HG03095 (cell line): ENCODE measurements around the gene TDRD1.
A peak's percentile ranks its signal among the peaks of the same experiment; 100 is the strongest.

ENCODE experiments used
- ATAC-seq: cut with Tn5 transposase; IDR thresholded peaks from one replicate; pipeline ENCODE4 v1.9.1; 2021; ENCODE audit warnings: moderate library complexity; ENCODE audit not compliant: unreplicated experiment

Gene TDRD1

DNA sequence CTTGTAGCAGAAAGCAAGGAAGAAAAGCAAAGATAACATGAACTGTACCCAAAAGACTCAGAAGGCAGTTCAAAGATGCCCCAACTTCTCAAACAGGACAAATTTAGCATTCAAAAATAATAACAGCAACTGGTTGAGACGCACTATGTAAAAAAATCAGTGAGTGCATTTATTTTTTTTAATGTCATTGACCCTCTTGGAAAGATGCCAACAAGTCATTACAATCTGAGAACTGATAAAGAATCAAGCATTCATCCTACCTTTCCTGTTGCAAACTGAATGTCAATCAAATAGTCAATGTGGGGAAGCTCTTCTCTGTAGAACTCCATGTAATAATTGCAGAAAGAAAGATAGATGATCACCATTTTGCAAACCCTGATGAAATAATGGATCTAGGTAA, 3.5 kb upstream of the TDRD1 start:
- no peak for ATAC-seq

DNA sequence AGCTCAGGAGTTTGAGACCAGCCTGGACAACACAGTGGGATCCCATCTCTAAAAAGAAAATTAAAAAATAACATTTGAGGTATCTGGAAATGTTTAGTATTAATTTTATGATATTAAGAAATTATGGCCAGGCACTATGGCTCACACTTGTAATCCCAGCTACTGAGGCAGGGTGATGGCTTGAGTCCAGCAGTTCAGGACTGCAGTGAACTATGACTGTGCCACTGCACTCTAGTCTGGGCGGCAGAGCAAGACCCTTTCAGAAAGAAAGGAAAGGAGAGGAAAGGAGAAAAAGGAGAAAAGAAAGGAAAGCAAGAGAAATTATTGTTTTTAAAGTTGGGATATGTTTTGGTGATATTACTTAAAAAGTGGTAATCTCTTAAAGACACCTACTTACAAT, 2.6 kb upstream of the TDRD1 start:
- no peak for ATAC-seq

DNA sequence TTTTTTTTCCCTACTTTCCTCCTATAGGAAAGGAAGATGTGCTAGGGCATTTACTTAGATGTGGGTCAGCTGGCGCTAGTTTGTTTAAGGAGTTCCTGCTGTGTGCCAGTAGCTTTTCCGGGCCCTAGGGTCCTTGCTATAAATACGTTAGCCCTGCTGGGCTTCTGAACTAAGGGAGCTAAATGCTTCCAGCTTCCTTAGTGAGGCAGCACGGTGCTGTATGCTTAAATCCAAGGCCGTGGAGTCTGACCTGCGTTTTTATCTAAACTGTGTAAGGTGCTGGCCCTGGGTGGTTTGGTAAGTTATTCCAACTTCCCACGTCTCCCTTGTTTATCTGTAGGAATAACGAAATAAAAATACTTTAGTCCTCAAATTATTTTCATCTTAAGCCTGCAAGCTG, 594 bp downstream of the TDRD1 start:
- no peak for ATAC-seq

DNA sequence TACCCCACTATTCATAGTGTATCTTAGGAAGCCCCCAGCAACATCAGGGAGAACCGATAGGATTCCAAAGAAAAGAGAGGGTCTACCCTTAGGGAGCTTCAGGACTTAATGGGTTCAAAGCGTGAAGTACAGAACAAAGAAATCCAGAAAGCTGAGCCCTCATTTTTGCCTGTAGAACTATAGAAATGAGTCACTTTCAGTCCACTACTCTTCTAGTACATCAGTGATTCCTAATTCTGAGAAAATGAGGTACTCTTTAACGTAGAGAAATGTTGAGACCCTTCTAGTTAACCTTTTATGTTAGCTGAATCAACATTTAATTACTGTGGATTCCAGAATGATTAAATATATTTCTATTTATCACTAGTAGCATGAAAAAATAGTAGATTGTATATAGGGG, 1.8 kb downstream of the TDRD1 start:
- ATAC-seq = no peak

DNA sequence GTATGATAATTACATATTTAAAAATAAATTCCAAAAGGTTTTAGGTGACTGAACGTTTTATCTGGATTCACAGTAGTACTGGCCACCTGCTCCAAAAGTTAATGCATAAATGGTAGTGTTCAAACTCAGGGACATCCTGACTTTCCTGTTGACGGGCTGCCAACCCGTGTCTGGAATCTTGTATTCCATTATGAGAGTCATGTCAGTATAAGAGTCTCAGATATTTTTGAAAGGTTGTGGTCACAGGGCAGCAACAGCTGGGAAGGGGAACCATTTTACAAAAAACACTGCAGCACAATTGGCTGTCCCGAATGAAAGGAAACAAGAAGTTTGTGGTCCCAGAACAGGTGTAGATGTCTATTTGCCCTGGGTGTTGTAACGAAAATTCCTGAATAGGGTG, 2.8 kb downstream of the TDRD1 start:
- no peak for ATAC-seq

DNA sequence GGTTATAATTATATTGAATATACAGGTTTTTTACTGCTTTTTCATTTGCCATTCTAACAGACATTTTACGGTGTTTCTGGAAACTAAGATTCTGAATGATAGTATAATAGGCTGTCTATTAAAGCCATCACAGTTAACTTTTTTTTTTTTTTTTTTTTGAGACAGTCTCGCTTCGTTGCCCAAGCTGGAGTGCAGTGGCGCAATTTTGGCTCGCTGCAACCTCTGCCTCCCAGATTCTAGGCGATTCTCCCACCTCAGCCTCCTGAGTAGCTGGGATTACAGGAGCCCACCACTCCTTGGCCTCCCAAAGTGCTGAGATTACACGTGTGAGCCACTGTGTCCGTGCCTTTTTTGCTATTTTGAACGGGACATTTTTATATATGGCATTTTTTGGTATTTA, 4.4 kb downstream of the TDRD1 start:
- no peak for ATAC-seq

DNA sequence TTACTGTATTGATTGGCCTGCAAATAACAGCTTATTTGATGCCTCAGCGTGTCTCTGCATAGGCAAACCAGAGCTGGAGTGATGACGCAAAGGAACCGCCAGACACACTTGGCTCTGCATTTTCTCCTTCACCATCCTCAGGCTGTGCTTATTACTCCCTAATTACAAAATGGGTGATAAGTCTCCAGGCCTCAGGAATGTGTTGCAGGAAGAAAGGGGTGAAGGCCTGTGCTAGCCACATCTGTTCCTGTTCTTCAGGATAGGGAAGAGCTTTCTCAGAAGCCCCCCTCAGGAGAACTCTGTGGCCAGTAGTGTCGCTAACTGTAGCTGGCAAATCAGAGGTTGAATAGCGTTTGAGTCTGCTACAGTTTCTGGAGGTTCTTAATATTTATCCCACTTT, 5.1 kb downstream of the TDRD1 start:
- ATAC-seq = no peak

DNA sequence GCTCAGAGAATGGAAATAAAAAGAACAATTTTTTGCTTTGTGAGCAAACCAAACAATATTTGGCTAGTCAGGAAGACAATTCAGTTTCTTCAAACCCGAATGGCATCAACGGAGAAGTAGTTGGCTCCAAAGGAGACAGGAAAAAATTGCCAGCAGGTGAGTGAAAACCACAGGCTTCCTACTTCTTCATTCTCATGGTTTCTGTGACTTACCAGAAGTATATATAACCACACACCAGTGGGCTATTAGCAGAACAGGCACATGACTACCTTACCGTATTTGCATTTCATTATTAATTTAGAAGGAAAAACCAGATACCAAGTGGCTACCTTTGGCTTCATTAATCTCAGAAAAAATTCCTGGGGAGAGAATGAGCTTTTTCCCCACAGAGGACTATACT, 8.8 kb downstream of the TDRD1 start:
- no peak for ATAC-seq

DNA sequence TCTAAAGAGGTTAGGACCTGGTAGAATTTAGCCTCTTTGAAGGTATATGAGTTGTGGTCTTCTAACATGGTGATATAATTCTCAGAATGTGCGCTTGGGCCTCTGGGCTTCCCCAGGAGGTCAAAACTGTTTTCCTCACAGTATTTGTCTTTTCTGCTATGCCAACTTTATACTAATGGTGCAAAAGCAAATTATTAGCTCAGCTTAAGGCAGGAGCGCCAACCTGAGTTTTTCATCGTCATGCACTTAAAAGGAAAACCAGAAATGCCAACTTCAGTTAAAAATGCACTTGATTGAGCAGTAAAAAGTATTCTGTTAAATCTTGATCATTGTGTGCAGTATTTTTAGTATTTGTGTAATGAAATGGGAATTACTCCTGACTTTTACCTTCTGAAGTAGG, 9.7 kb downstream of the TDRD1 start:
- no peak for ATAC-seq

DNA sequence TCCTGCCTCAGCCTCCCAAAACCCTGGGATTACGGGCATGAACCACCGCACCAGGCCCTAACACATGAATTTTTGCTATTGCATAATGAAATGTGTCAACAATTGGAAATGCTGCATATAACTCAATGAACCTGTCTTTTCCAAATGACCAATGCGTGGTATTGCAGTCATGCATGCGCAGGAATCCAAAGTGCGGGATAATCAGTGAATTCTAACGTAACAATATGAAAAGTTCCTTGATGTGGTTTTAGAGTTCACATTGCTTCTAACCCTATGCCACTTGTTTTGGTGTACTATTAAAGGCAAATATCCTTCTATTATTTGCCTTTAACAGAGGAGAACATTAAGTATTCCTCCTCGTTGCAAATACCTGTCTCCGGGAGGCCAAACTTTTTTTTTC, 10.5 kb downstream of the TDRD1 start:
- ATAC-seq = no peak

DNA sequence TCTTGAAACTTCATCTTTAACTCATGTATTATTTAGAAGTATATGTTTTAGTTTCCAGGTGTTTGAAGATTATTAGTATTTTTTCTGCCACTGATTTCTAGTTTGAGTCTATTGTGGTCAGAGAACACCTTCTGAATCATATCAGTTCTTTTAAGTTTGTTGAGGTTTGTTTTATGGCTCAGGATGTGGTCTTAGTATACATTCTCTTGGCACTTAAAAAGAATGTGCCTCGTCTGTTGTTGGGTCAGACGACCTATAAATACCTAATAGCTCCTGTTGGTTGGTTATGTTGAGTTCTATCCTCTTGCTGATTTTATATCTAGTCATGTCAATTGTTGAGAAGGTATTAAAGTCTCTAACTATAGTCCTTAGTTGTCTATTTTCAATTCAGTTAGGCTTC, 15.9 kb downstream of the TDRD1 start:
- peak; percentile 96 for ATAC-seq

DNA sequence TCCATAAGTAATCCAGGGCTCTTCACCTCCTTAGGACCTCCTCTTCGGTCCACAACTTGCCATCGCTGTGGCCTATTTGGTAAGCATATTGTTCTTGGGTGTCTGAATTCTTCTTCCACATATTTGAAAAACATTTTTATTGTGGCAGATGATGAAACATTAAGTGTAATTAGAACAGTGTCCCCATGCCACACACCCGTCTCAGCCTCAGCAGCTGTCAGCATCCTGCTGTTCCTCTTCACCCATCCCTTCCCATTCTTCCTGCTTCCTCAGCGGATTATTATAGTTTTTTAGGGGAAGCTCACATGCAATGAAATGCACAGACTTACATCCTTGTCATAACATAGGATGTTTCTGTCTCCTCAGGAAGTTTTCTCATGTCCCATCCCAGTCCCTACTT, 20.1 kb downstream of the TDRD1 start:
- no peak for ATAC-seq

DNA sequence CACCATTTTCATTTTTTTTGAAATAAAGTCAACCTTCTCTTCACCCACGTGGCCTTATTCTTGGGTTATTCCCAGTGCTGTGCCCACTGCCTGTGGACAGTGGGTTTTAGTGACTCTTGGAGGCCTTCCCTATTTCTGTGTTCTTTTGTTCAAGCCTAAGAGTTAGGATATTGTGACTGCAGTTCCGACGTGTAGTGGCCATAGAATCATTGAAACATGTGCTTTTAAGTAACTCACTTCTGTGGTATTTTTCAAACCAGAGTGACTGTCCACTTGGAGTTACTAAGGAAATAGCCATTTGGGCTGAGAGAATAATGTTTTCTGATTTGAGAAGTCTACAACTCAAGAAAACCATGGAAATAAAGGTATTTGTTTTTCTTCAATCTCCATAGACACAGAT, 23.7 kb downstream of the TDRD1 start:
- no peak for ATAC-seq

DNA sequence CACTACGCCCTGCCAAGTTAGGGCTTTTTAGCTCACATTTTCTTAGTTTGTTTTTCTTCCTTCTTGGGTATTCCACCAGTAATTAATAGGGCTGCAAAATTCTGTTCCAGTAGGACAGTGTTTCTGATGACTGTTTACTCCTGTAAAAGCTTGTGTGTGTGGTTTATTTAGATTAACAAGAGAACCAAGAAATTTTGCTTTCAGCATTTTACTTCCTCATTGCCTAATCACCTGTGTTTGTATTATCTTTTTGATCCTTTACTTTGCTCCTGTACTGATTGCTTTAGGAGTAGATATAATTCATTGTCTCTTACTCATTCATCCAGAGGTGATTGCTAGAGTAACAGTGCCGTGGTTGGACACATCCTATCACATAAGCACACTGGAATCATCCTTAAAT, 27.7 kb downstream of the TDRD1 start:
- no peak for ATAC-seq

DNA sequence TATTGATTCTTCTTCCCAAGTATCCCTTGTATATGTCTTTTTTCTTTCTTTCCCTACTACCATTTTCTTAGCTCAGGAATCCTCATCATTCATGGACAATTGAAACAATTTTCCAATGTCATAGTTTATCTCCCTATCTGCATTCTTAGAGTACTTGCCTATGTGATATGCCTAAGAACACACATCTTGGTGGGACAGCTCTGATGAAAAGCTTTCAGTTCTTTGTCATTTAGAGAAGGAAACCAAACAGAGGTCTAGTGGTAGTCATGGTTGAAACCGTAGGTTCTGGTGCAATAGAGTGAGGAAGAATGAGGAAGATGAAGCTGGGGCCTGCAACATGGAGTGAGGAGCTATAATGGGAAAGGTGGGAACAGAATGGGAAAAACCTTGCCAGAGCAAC, 28.2 kb downstream of the TDRD1 start:
- no peak for ATAC-seq

DNA sequence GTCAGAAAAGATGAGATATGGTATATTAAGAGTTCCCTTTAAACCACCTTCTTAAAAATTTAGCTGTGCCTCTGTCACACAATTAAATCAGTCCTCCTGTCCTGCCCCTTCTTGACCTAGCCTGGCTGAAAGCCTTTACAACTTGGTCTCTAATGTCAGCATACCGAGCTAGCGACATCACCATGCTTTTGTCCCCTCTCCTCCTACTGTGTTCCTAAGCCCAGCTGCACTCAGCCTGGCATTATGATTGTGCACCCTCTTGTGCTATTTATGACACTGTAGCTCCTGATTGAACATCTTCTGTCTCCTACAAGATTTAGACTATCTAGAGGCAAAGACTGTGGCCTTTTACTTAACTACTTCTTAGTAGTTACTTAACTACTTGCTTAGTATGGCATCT, 29.2 kb downstream of the TDRD1 start:
- ATAC-seq = no peak

DNA sequence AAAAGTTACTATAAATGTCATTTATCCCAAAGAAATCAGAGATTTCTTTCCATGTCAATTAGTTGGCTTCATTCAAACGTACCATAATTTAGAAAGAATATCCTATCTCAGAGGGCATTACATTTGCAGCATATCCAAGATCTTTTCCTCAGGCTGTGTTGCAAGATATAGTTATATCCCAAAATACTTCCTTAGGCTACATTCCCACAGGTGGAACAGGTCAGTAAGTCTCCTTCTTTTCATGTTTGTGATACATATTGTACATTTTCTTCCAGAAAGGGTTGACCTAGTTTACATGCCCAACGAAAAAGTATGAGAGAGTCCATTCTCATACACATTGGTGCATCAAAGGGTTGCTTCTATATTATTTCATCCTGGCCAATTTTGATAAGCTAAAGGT, 33.0 kb downstream of the TDRD1 start:
- ATAC-seq = no peak

DNA sequence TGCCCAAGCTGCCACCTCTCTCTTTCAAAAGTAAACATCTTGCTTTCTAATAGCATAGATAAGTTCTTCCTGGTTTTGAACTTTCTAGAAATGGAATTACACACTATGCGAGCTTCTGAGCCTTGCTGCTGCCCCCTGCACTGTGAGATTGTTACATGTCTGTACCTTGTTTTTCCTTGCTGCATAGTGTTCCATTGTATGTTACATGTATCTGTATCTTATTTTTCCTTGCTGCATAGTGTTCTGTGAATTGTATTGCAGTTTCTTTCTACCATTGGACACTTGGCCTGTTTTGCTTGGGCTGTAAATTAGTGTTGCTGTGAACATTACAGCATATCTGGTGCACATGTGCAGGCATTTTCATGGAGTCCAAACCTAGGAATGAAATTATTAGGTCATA, 35.9 kb downstream of the TDRD1 start:
- no peak for ATAC-seq

DNA sequence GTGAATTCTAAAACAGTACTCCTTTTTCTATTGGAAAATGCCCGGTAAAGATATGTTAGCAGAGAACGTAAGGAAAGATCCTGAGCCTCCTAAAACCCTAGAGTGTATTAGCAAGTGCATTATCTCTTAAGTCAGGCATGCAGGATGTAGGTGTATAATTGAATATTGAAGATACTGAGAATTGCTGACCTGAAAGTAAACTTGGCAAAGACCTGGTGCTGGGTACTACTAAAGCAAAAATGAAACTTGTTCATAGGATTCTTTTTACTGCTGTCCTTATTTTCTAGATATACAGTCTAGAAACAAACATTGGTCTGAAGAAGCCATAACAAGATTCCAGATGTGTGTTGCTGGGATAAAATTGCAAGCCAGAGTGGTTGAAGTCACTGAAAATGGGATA, 41.1 kb downstream of the TDRD1 start:
- no peak for ATAC-seq

DNA sequence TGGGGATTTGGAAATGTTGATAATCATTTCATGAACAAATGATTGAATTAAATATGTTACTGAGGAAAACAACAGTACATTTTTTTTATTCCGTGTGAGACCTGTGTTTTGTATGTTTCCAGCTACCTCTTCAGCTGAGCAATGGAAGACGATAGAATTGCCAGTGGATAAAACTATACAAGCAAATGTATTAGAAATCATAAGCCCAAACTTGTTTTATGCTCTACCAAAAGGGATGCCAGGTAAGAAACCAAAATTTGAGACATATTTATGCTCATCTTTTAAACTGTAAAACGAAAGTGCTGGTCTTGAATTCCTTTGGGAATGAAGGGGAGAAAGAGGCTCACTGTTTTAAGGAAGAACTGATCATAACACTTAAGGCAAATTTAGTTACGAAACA, 42.1 kb downstream of the TDRD1 start:
- no peak for ATAC-seq

DNA sequence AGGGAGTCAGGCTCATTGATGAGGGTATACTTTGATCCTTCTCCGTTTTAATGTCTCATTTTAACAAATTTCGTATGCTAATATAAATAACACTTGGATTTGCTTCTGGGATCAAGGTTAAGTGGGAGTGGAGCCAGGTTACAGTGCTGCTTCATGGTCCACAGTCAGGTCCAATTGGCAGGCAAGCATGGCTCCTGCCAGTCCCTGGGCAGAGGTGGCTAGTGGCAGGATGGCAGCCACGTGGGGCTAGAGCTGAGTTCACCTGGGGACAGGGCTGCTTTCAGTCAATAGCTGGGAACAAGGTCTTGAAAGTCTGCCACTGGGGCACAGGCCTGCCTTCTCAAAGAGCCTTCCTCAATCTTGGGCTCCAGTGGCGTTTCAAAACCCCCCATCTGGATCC, 43.9 kb downstream of the TDRD1 start:
- no peak for ATAC-seq

DNA sequence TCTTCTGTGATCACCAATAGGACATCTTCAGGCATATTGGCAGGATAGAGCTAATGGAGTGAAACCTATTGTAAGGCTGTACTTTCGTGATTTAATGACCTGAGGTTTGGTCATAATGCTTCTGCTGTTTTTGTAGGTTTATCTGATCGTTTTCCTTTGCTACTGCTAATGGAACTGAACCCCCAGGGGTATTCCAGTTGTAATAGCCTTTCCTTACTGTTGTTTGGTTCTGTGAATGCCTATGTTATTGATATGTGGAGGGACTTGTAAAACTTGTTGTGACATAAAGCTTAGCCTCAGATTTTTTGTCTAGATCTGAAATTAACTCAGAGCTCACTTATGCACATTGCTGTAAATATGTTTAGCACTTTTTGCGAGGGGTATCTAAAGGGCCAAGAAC, 49.0 kb downstream of the TDRD1 start:
- ATAC-seq = no peak

DNA sequence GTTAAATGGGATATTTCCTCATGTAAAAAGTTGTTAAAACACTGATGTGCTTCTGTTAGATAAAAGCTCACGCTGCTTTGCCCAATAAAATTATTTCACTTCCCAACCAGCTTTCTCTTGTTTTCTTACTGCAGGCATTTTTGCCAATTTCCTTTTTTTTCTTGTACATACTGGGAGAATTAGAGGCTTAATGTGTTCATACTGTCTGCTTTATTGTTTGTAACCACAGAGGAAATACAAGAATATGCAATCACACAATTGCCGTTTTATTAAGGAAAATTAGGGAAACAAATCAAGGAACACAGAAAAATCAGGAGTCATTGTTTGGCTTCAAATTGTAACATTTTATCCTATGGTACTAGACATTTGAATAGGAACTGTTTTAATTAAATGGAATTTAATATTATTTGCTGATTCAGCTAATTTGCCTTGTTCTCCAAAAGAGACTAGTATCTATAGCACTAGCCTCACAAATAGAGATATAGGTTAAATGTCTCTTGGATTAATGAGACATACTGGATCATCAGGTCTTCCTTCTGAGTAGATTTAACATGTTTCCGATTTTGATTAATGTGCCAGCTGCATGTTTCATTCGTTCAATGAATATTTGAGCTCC, 53.5 kb downstream of the TDRD1 start:
- no peak for ATAC-seq

DNA sequence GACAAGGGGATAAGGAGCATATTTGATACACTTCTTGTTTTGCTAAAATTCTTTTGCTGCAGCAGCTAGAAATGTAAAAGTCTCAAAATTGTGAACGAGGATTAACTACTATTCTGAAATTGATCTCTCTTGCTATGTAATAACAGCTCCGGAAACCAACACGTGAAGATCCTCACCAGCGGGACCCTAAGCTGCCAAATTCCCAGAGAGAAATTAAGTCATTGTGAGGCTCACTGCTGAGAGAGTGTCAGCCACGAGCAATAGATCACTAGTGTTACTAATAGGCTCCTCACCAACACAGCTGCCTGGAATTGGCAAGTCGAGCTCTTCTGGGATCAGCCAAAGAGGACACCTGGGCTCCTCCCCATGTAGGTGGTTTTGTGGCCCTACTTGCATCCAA, 54.3 kb downstream of the TDRD1 start:
- no peak for ATAC-seq
